ENCODE results near the gene IFT27. TPM values are rescaled to one million over a fixed set of nuclear protein-coding genes. Genes with fewer than 3 reads are reported as not detected.

IFT27 gene
- total RNA-seq, 1 experiment from 2014 or later, result 8.3 TPM

DNA sequence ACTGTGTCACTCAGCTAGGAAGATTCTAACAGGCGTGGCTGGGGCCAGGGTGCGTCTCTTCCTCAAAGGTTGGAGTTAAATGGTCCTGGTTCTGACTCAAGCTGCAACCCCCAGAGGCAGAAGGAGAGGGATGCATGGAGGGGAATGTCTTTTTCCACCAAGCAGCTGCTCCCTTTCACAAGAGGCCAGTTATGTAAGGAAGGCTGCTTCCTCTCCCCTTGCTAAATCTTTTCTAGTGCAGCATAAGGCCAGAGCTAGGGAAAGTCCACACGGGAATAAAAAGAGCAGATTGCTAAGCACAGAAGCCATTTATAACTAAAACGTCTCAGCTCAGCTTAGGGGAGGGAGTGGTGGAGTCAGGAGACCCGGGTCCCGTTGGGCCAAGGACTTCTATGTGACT lies 30.9 kb upstream of the IFT27 start:
- Histone ChIP-seq H3K4me3 (ENCODE audit: low read depth, low read length) (no peak overlapping the region), H3K36me3 (ENCODE audit: control insufficient read depth, insufficient read depth, low read length) (no peaks in the 10 kb centered on the region), H3K4me1 (no peaks in the 10 kb centered on the region), H3K9me3 (no peaks in the 10 kb centered on the region), H3K27me3 (replicated peaks; ENCODE audit: control insufficient read depth, insufficient read depth, low read length) (no peaks in the 10 kb centered on the region; the same call in none of the 2 replicates)
- Mint-ChIP-seq H3K36me3 (ENCODE audit: insufficient read depth, unreplicated experiment) (no peaks in the 10 kb centered on the region), H3K4me1 (ENCODE audit: low read depth, unreplicated experiment) (no peaks in the 10 kb centered on the region), H3K27me3 (ENCODE audit: insufficient read depth, unreplicated experiment) (peaks cover 7% of the 10 kb centered on the region), H3K27ac (ENCODE audit: unreplicated experiment) (no peak overlapping the region), H3K4me3 (ENCODE audit: unreplicated experiment) (no peak overlapping the region), H3K9me3 (ENCODE audit: unreplicated experiment) (no peaks in the 10 kb centered on the region)
- no TSS peak for BruUV-seq (replicated peaks)
- ChIA-PET CTCF (interaction anchor here (1.1 kb wide), 1 partner anchor 9 kb away, joined by 3 read pairs; no protein-coding TSS in a partner anchor), POLR2A (no interaction called here)
- intact Hi-C loops (cut with micrococcal nuclease; ENCODE audit: unreplicated experiment), result no loop called here
- TF ChIP-seq, protein P1, sequence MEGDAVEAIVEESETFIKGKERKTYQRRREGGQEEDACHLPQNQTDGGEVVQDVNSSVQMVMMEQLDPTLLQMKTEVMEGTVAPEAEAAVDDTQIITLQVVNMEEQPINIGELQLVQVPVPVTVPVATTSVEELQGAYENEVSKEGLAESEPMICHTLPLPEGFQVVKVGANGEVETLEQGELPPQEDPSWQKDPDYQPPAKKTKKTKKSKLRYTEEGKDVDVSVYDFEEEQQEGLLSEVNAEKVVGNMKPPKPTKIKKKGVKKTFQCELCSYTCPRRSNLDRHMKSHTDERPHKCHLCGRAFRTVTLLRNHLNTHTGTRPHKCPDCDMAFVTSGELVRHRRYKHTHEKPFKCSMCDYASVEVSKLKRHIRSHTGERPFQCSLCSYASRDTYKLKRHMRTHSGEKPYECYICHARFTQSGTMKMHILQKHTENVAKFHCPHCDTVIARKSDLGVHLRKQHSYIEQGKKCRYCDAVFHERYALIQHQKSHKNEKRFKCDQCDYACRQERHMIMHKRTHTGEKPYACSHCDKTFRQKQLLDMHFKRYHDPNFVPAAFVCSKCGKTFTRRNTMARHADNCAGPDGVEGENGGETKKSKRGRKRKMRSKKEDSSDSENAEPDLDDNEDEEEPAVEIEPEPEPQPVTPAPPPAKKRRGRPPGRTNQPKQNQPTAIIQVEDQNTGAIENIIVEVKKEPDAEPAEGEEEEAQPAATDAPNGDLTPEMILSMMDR (IDR thresholded peaks at IDR 0.05; ENCODE audit: insufficient read depth in 1 of 2, low read depth in 1 of 2, low read length in 1 of 2, severe bottlenecking in 1 of 2, unreplicated experiment in 1 of 2), result no peak
- DNase-seq, result no peak

DNA sequence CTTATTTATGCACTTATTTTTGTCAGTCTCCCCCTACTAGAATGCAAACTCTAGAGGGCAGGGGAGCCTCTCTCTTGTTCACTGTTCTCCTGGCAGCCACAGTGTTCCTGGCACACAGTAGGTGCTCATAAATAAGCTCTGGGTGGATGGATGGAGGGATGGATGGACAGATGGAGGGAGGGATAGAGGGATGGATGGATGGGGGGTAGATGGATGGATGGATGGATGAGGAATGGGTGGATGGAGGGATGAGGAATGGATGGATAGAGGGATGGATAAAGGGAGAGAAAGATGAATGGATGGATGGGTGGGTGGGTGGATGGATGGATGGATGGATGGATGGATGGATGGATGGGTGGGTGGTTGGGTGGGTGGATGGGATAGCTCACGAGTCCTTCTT lies 27.4 kb upstream of the IFT27 start:
- POLR2A ChIA-PET, result no interaction called here
- H3K4me1 Mint-ChIP-seq (ENCODE audit: low read depth, unreplicated experiment), result no peaks in the 10 kb centered on the region
- CTCF ChIA-PET, result no interaction called here
- H3K4me1 ChIP-seq, result no peaks in the 10 kb centered on the region
- H3K9me3 Mint-ChIP-seq (ENCODE audit: unreplicated experiment), result no peaks in the 10 kb centered on the region
- H3K27ac Mint-ChIP-seq (ENCODE audit: unreplicated experiment), result no peak overlapping the region
- H3K36me3 ChIP-seq (ENCODE audit: control insufficient read depth, insufficient read depth, low read length), result no peaks in the 10 kb centered on the region
- H3K27me3 ChIP-seq (replicated peaks; ENCODE audit: control insufficient read depth, insufficient read depth, low read length), result no peaks in the 10 kb centered on the region; the same call in none of the 2 replicates
- no peak overlapping the region for H3K4me3 Mint-ChIP-seq (ENCODE audit: unreplicated experiment)
- peaks cover 14% of the 10 kb centered on the region for H3K27me3 Mint-ChIP-seq (ENCODE audit: insufficient read depth, unreplicated experiment)
- no TSS peak for BruUV-seq (replicated peaks)
- DNase-seq, result no peak
- no peaks in the 10 kb centered on the region for H3K36me3 Mint-ChIP-seq (ENCODE audit: insufficient read depth, unreplicated experiment)
- TF ChIP-seq, protein P1 (IDR thresholded peaks at IDR 0.05; ENCODE audit: insufficient read depth in 1 of 2, low read depth in 1 of 2, low read length in 1 of 2, severe bottlenecking in 1 of 2, unreplicated experiment in 1 of 2), result no peak
- intact Hi-C loops (cut with micrococcal nuclease; ENCODE audit: unreplicated experiment), result no loop called here
- no peaks in the 10 kb centered on the region for H3K9me3 ChIP-seq
- no peak overlapping the region for H3K4me3 ChIP-seq (ENCODE audit: low read depth, low read length)

- BruUV-seq (replicated peaks), result no TSS peak
- H3K27me3 ChIP-seq (replicated peaks; ENCODE audit: control insufficient read depth, insufficient read depth, low read length), result no peaks in the 10 kb centered on the region; the same call in 1 of the 2 replicates
- Mint-ChIP-seq H3K9me3 (ENCODE audit: unreplicated experiment) (no peaks in the 10 kb centered on the region), H3K27me3 (ENCODE audit: insufficient read depth, unreplicated experiment) (peaks cover 16% of the 10 kb centered on the region), H3K4me1 (ENCODE audit: low read depth, unreplicated experiment) (no peaks in the 10 kb centered on the region), H3K36me3 (ENCODE audit: insufficient read depth, unreplicated experiment) (no peaks in the 10 kb centered on the region), H3K4me3 (ENCODE audit: unreplicated experiment) (no peak overlapping the region), H3K27ac (ENCODE audit: unreplicated experiment) (no peak overlapping the region)
- ChIA-PET CTCF (no interaction called here), POLR2A (no interaction called here)
- DNase-seq, result no peak
- no peaks in the 10 kb centered on the region for H3K4me1 ChIP-seq
- no peaks in the 10 kb centered on the region for H3K36me3 ChIP-seq (ENCODE audit: control insufficient read depth, insufficient read depth, low read length)
- H3K4me3 ChIP-seq (ENCODE audit: low read depth, low read length), result no peak overlapping the region
- TF ChIP-seq, protein P1 (IDR thresholded peaks at IDR 0.05; ENCODE audit: insufficient read depth in 1 of 2, low read depth in 1 of 2, low read length in 1 of 2, severe bottlenecking in 1 of 2, unreplicated experiment in 1 of 2), result no peak
- H3K9me3 ChIP-seq, result no peaks in the 10 kb centered on the region
- intact Hi-C loops (cut with micrococcal nuclease; ENCODE audit: unreplicated experiment), result no loop called here
Observed at GRCh38 chr22:36798674-36799066, 22.8 kb upstream of the IFT27 start.

All from Caco-2 (cell line).